H1 (cell line): Measurements from ENCODE around the gene ANK3. TPM values are rescaled to one million over a fixed set of nuclear protein-coding genes. Genes with fewer than 3 reads are reported as not detected.

ENCODE experiments used
- CTCF ChIA-PET: fragments of 300-600 bp; sonication (Branson Sonifier 250); formaldehyde crosslinking; loops from one replicate; lab custom pipeline; 2021; ENCODE audit not compliant: partially characterized antibody; lab: Charles Lee
- POLR2A ChIA-PET: fragments of 300-600 bp; sonication (Branson Sonifier 250); formaldehyde crosslinking; loops from one replicate; lab custom pipeline; 2021; ENCODE audit warnings: inconsistent platforms; ENCODE audit not compliant: partially characterized antibody; lab: Charles Lee
- DNase-seq, 2 experiments: peaks; one replicate each; pipeline versions ENCODE4 v3.0.0 to v3.0.0-alpha.2; 2010 to 2022; ENCODE audit warnings: low spot score in 2 of 2, low read depth in 1 of 2, mixed read lengths in 1 of 2
- FAIRE-seq: peaks from 2 replicates; lab custom pipeline; 2011; peaks lifted over from hg19 to GRCh38; lab: Jason Lieb, UNC
- H2AFZ ChIP-seq: 2 replicates; pipeline ENCODE4 v1.8.1; 2012; ENCODE audit warnings: low read length, inconsistent platforms
- H2AK5ac ChIP-seq: 2 replicates; pipeline ENCODE4 v1.6.1; 2013; ENCODE audit warnings: low read depth, low read length
- H2BK120ac ChIP-seq: replicated peaks from 2 replicates; pipeline ENCODE3; 2013; ENCODE audit warnings: low read depth, low read length, inconsistent platforms
- H2BK12ac ChIP-seq: 2 replicates; pipeline ENCODE4 v1.6.1; 2013; ENCODE audit warnings: low read depth, low read length
- H2BK15ac ChIP-seq: 2 replicates; pipeline ENCODE4 v1.6.1; 2013; ENCODE audit warnings: low read length
- H2BK20ac ChIP-seq: 2 replicates; pipeline ENCODE4 v1.6.1; 2013; ENCODE audit warnings: low read length
- H2BK5ac ChIP-seq: 2 replicates; pipeline ENCODE4 v1.6.1; 2013; ENCODE audit warnings: low read depth, low read length
- H3K14ac ChIP-seq: 2 replicates; pipeline ENCODE4 v1.6.1; 2013; ENCODE audit warnings: inconsistent platforms; ENCODE audit not compliant: insufficient read length
- H3K18ac ChIP-seq: 2 replicates; pipeline ENCODE4 v1.6.1; 2013; ENCODE audit warnings: low read length; ENCODE audit errors: extremely low read depth
- H3K23ac ChIP-seq: 2 replicates; pipeline ENCODE4 v1.6.1; 2013; ENCODE audit warnings: inconsistent platforms; ENCODE audit not compliant: insufficient read length
- H3K23me2 ChIP-seq: 2 replicates; pipeline ENCODE4 v1.6.1; 2013; ENCODE audit warnings: low read depth, low read length
- H3K27ac ChIP-seq: 2 replicates; pipeline ENCODE4 v1.6.1; 2011; ENCODE audit warnings: low read depth, low read length, inconsistent platforms
- H3K27me3 ChIP-seq, 4 experiments: replicated peaks in 1 of 4; 1 replicate in 1 of 4; 2 replicates in 3 of 4; pipeline versions ENCODE4 v1.6.1 to v1.8.1; 2011 to 2013; ENCODE audit warnings: low read length in 3 of 4, mild to moderate bottlenecking in 3 of 4, inconsistent platforms in 2 of 4, mixed read lengths in 2 of 4, moderate library complexity in 1 of 4; ENCODE audit not compliant: control insufficient read depth in 3 of 4, insufficient read depth in 3 of 4; ENCODE audit errors: extremely low read depth in 1 of 4
- H3K36me3 ChIP-seq, 4 experiments: 2 replicates each; pipeline versions ENCODE4 v1.6.1 to v1.8.1; 2011 to 2013; ENCODE audit warnings: mild to moderate bottlenecking in 4 of 4, low read length in 3 of 4, moderate library complexity in 2 of 4, control low read depth in 1 of 4, inconsistent platforms in 1 of 4; ENCODE audit not compliant: insufficient read depth in 4 of 4, control insufficient read depth in 2 of 4
- H3K4ac ChIP-seq: replicated peaks from 2 replicates; pipeline ENCODE3; 2013; ENCODE audit warnings: low read length, low read depth, mixed read lengths, inconsistent platforms; ENCODE audit not compliant: insufficient read length
- H3K4me1 ChIP-seq, 4 experiments: replicated peaks in 1 of 4; 1 replicate in 1 of 4; 2 replicates in 3 of 4; pipeline versions ENCODE4 v1.6.1 to v1.8.1; 2011 to 2013; ENCODE audit warnings: low read length in 3 of 4, inconsistent platforms in 2 of 4, mixed read lengths in 1 of 4; ENCODE audit not compliant: insufficient read depth in 4 of 4, control insufficient read depth in 3 of 4
- H3K4me2 ChIP-seq, 2 experiments: 2 replicates each; pipeline versions ENCODE4 v1.6.1 to v1.8.1; 2011 to 2013; ENCODE audit warnings: low read depth in 2 of 2, low read length in 2 of 2, control low read depth in 1 of 2, inconsistent platforms in 1 of 2, mild to moderate bottlenecking in 1 of 2; ENCODE audit not compliant: insufficient read depth in 1 of 2
- H3K4me3 ChIP-seq, 4 experiments: fragments of 200-600, 300-600 bp in 1 of 4; sonication (generic), shearing (Covaris generic), sonication (Bioruptor Twin) in 1 of 4; 2 replicates each; pipeline versions ENCODE4 v1.5.1 to v1.8.1; 2011 to 2016; ENCODE audit warnings: low read length in 4 of 4, low read depth in 3 of 4, control low read depth in 2 of 4, inconsistent platforms in 2 of 4, mild to moderate bottlenecking in 2 of 4, mixed read lengths in 1 of 4, moderate library complexity in 1 of 4; ENCODE audit not compliant: insufficient read depth in 2 of 4; ENCODE audit errors: extremely low read depth in 1 of 4
- H3K56ac ChIP-seq: replicated peaks from 2 replicates; pipeline ENCODE3; 2013; ENCODE audit warnings: low read depth, mild to moderate bottlenecking, mixed read lengths, low read length, inconsistent platforms; ENCODE audit not compliant: insufficient read length
- H3K79me1 ChIP-seq: 2 replicates; pipeline ENCODE4 v1.6.1; 2013; ENCODE audit warnings: low read depth, low read length, control low read depth
- H3K79me2 ChIP-seq, 2 experiments: 2 replicates each; pipeline versions ENCODE4 v1.6.1 to v1.8.1; 2012 to 2013; ENCODE audit warnings: low read length in 2 of 2, mild to moderate bottlenecking in 2 of 2, inconsistent platforms in 1 of 2; ENCODE audit not compliant: insufficient read depth in 2 of 2, control insufficient read depth in 1 of 2
- H3K9ac ChIP-seq, 4 experiments: replicated peaks in 1 of 4; 1 replicate in 1 of 4; 2 replicates in 3 of 4; pipeline versions ENCODE4 v1.6.1 to v1.8.1; 2011 to 2013; ENCODE audit warnings: low read depth in 3 of 4, low read length in 3 of 4, control low read depth in 2 of 4, mild to moderate bottlenecking in 2 of 4, moderate library complexity in 2 of 4, inconsistent platforms in 1 of 4; ENCODE audit errors: extremely low read depth in 1 of 4
- H3K9me3 ChIP-seq, 2 experiments: 2 replicates each; pipeline versions ENCODE4 v1.6.1 to v1.8.1; 2012 to 2013; ENCODE audit warnings: mild to moderate bottlenecking in 2 of 2, moderate library complexity in 2 of 2, control low read depth in 1 of 2, inconsistent platforms in 1 of 2, low read depth in 1 of 2, low read length in 1 of 2, mixed read lengths in 1 of 2; ENCODE audit not compliant: insufficient read depth in 2 of 2
- H4K20me1 ChIP-seq, 2 experiments: replicated peaks in 1 of 2; 2 replicates each; pipeline versions ENCODE3 to v1.8.1; 2011 to 2013; ENCODE audit warnings: inconsistent platforms in 2 of 2, low read length in 2 of 2, mild to moderate bottlenecking in 1 of 2; ENCODE audit not compliant: insufficient read depth in 2 of 2, control insufficient read depth in 1 of 2
- H4K5ac ChIP-seq: 2 replicates; pipeline ENCODE4 v1.6.1; 2013; ENCODE audit warnings: low read length, low read depth, mixed read lengths, inconsistent platforms; ENCODE audit not compliant: insufficient read length
- H4K8ac ChIP-seq: 2 replicates; pipeline ENCODE4 v1.8.0; 2013; ENCODE audit warnings: mild to moderate bottlenecking, moderate library complexity, low read length, inconsistent platforms; ENCODE audit not compliant: insufficient read depth; ENCODE audit errors: extremely low read depth
- H4K91ac ChIP-seq: replicated peaks from 2 replicates; pipeline ENCODE3; 2013; ENCODE audit warnings: low read length, mixed read lengths, inconsistent platforms; ENCODE audit not compliant: insufficient read length
- KDM5A ChIP-seq: fragments of 200-600 bp; IDR thresholded peaks from 2 replicates; pipeline ENCODE4 v1.7.1; 2012; ENCODE audit warnings: mild to moderate bottlenecking, low read length, inconsistent platforms, mixed read lengths
- WGBS, 2 experiments: shearing (Covaris generic) in 1 of 2; methylation state at CpG; one replicate each; pipeline versions ENCODE4 v1.1.6 to v1.1.7; 2013 to 2015; ENCODE audit warnings: low lambda C conversion rate in 2 of 2, mixed read lengths in 2 of 2, inconsistent platforms in 1 of 2, low coverage in 1 of 2, missing lambda C conversion rate in 1 of 2; ENCODE audit not compliant: insufficient replicate concordance in 2 of 2, insufficient coverage in 1 of 2, insufficient read length in 1 of 2; ENCODE audit errors: extremely low coverage in 1 of 2, missing lambda C conversion rate in 1 of 2; 5-methylcytosine and 5-hydroxymethylcytosine counted together
- polyA plus RNA-seq, 7 experiments: library from polyadenylated mRNA; depleted of rRNA in 3 of 7; stranded (reverse) in 5 of 7; unstranded in 2 of 7; fragments of >200 nt in 5 of 7; fragments of 200-250 nt in 2 of 7; gene quantifications; 1 replicate in 5 of 7; 2 replicates in 1 of 7; 4 replicates in 1 of 7; pipeline versions ENCODE4 v1.2.1 to v1.2.3, GENCODE V29; 2011 to 2013; ENCODE audit warnings: missing spikeins in 2 of 7, mixed read lengths in 2 of 7
- total RNA-seq: library from RNA; stranded (reverse); fragmentation: NEBNext Ultra II Directional; extraction: Animal tissue kit (Norgen Biotek cat#: 25700); gene quantifications from 2 replicates; pipeline ENCODE4 v1.2.1, GENCODE V29; 2021
- TF ChIP-seq, protein P1 (sequence below), 3 experiments: IDR thresholded peaks; 1 replicate in 2 of 3; 2 replicates in 1 of 3; pipeline versions ENCODE4 v1.5.1 to v1.6.1; 2011; ENCODE audit warnings: low read length in 3 of 3, mild to moderate bottlenecking in 3 of 3, inconsistent platforms in 2 of 3, low read depth in 1 of 3, moderate library complexity in 1 of 3; ENCODE audit not compliant: insufficient read depth in 1 of 3; ENCODE audit errors: control extremely low read depth in 1 of 3

Gene ANK3
- total and polyA plus RNA-seq, 2 of the 8 experiments (the other 6 are each of a cell fraction or from before 2014, with no cell fraction given), result 18.1 to 67.9 TPM

DNA sequence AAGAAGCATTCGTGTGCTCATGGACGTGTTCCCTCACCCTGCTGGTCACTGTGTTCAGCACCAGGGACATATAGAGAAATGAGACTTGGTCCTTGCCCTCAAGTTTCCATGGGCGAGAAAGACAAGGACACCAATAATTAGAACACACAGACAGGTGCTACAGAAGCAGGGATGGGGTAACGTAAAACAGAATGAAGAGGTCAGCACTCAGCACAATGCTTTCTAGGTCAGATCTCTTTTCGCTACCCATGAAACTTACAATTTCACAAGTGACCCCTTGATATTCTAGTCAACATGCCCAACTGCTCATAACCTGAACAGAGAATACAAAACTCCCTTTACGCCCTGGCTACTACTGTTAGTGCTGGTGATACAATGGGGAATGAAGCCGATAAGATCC, 6.0 kb upstream of the ANK3 start:
- H2BK120ac ChIP-seq, result no peak overlapping the region
- no peaks in the 10 kb centered on the region for H3K36me3 ChIP-seq
- H3K27ac ChIP-seq, result no peak overlapping the region
- H3K9ac ChIP-seq, result no peak overlapping the region
- no peak for FAIRE-seq
- H2BK15ac ChIP-seq, result no peak overlapping the region
- no peak overlapping the region for H3K4me3 ChIP-seq
- H3K23me2 ChIP-seq, result no peaks in the 10 kb centered on the region
- no peak overlapping the region for H3K14ac ChIP-seq
- no peak overlapping the region for H3K4me2 ChIP-seq
- H3K79me1 ChIP-seq, result no peaks in the 10 kb centered on the region
- no peak overlapping the region for H2AK5ac ChIP-seq
- no peaks in the 10 kb centered on the region for H3K79me2 ChIP-seq
- CTCF ChIA-PET, result interaction anchor here (1.0 kb wide), 2 partner anchors 12 to 157 kb away, joined by 3 to 4 read pairs; no protein-coding TSS in a partner anchor
- 87% methylated on average over 7 of the region's 7 CpGs; no CpG with 5 or more reads in 1 of the 2 experiments for WGBS, 2 experiments
- H2AFZ ChIP-seq, result no peak overlapping the region
- H3K27me3 ChIP-seq, result no peaks in the 10 kb centered on the region
- POLR2A ChIA-PET, result no interaction called here
- DNase-seq, result no peak
- no peak overlapping the region for H4K8ac ChIP-seq
- no peaks in the 10 kb centered on the region for H3K9me3 ChIP-seq
- H3K56ac ChIP-seq, result no peak overlapping the region
- no peak overlapping the region for H4K91ac ChIP-seq
- H2BK20ac ChIP-seq, result no peak overlapping the region
- no peak overlapping the region for H3K18ac ChIP-seq
- H4K5ac ChIP-seq, result no peak overlapping the region
- H3K4me1 ChIP-seq, result 0 out of 7 replicates have a peak, but pooled peaks cover 0 to 2% (median 0%) of the 10 kb centered on the region in 4 experiments
- H3K23ac ChIP-seq, result no peak overlapping the region
- no peaks in the 10 kb centered on the region for H4K20me1 ChIP-seq
- H2BK5ac ChIP-seq, result no peak overlapping the region
- H3K4ac ChIP-seq, result no peak overlapping the region
- TF ChIP-seq, protein P1, sequence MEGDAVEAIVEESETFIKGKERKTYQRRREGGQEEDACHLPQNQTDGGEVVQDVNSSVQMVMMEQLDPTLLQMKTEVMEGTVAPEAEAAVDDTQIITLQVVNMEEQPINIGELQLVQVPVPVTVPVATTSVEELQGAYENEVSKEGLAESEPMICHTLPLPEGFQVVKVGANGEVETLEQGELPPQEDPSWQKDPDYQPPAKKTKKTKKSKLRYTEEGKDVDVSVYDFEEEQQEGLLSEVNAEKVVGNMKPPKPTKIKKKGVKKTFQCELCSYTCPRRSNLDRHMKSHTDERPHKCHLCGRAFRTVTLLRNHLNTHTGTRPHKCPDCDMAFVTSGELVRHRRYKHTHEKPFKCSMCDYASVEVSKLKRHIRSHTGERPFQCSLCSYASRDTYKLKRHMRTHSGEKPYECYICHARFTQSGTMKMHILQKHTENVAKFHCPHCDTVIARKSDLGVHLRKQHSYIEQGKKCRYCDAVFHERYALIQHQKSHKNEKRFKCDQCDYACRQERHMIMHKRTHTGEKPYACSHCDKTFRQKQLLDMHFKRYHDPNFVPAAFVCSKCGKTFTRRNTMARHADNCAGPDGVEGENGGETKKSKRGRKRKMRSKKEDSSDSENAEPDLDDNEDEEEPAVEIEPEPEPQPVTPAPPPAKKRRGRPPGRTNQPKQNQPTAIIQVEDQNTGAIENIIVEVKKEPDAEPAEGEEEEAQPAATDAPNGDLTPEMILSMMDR (IDR thresholded peaks at IDR 0.05; ENCODE audit: control extremely low read depth in 1 of 3, insufficient read depth in 1 of 3, low read depth in 1 of 3, low read length in 3 of 3), result peak in 1 of 3 experiments; percentile 0; a peak in 1 of 4 replicates
- TF ChIP-seq KDM5A, result no peak
- no peak overlapping the region for H2BK12ac ChIP-seq
